HepG2 (cell line): ENCODE results near the gene PTH1R. TPM values are rescaled to one million over a fixed set of nuclear protein-coding genes. Genes with fewer than 3 reads are reported as not detected.

Experiments
- ATAC-seq: fragments of 200-7000 bp; cut with Tn5 transposase; 3 replicates; pipeline ENCODE4 v1.9.1; 2020; ENCODE audit warnings: mild to moderate bottlenecking, moderate library complexity
- BruUV-seq: library from RNA; stranded (reverse); fragments of 400-500 nt; replicated peaks from 2 replicates; lab custom pipeline; 2021; lab: Mats Ljungman, UMichigan
- CTCF ChIA-PET: fragments of 300-600 bp; formaldehyde crosslinking; extraction: SDS; loops from one replicate; lab custom pipeline; 2021; ENCODE audit warnings: low total read pairs, inconsistent platforms, low intra/inter-chr PET ratio; lab: Yijun Ruan, JAX
- POLR2A ChIA-PET: fragments of 350-600 bp; sonication (Branson Sonifier 250); formaldehyde crosslinking; loops from one replicate; lab custom pipeline; 2020; ENCODE audit warnings: antibody characterized with exemption, inconsistent platforms; lab: Yijun Ruan, JAX
- DNase-seq: peaks from one replicate; pipeline ENCODE4 v3.0.0-alpha.2; 2015; ENCODE audit warnings: low spot score
- FAIRE-seq: peaks from 3 replicates; lab custom pipeline; 2011; peaks lifted over from hg19 to GRCh38; lab: Jason Lieb, UNC
- H2AFZ ChIP-seq: one replicate; pipeline ENCODE4 v1.6.1; 2011; ENCODE audit warnings: low read length, inconsistent platforms
- H3K27ac ChIP-seq: fragments of 300-600 bp; 3 replicates; pipeline ENCODE4 v1.8.0; 2011; ENCODE audit warnings: mixed run types, mild to moderate bottlenecking, mixed read lengths, low read length, inconsistent platforms; ENCODE audit not compliant: insufficient read depth; ENCODE audit errors: extremely low read length
- H3K27me3 ChIP-seq, 2 experiments: fragments of 200-600 bp in 1 of 2; 2 replicates in 1 of 2; 3 replicates in 1 of 2; pipeline versions ENCODE4 v1.6.0 to v1.8.0; 2011; ENCODE audit warnings: low read length in 2 of 2, mild to moderate bottlenecking in 2 of 2, moderate library complexity in 2 of 2, inconsistent platforms in 1 of 2; ENCODE audit not compliant: insufficient read depth in 2 of 2, control insufficient read depth in 1 of 2
- H3K36me3 ChIP-seq, 2 experiments: fragments of 200-600 bp in 1 of 2; replicated peaks in 1 of 2; 2 replicates in 1 of 2; 3 replicates in 1 of 2; pipeline versions ENCODE4 v1.5.1 to v1.8.0; 2011; ENCODE audit warnings: low read length in 2 of 2, inconsistent platforms in 1 of 2; ENCODE audit not compliant: insufficient read depth in 2 of 2, control insufficient read depth in 1 of 2
- H3K4me1 ChIP-seq: 2 replicates; pipeline ENCODE4 v1.5.1; 2012; ENCODE audit warnings: low read length, inconsistent platforms; ENCODE audit not compliant: insufficient read depth
- H3K4me2 ChIP-seq: 2 replicates; pipeline ENCODE4 v1.6.0; 2011; ENCODE audit warnings: low read depth, low read length, inconsistent platforms
- H3K4me3 ChIP-seq, 3 experiments: fragments of 200-600 bp in 1 of 3; sonication (generic), shearing (Covaris generic) in 1 of 3; replicated peaks in 1 of 3; 2 replicates each; pipeline ENCODE4 v1.5.1; 2011 to 2016; ENCODE audit warnings: low read length in 3 of 3, inconsistent platforms in 2 of 3, low read depth in 2 of 3, mild to moderate bottlenecking in 2 of 3, control low read depth in 1 of 3, mixed read lengths in 1 of 3; ENCODE audit not compliant: insufficient read depth in 1 of 3
- H3K79me2 ChIP-seq: one replicate; pipeline ENCODE4 v1.6.1; 2011; ENCODE audit warnings: low read length, inconsistent platforms; ENCODE audit not compliant: insufficient read depth
- H3K9ac ChIP-seq: 2 replicates; pipeline ENCODE4 v1.6.0; 2011; ENCODE audit warnings: mild to moderate bottlenecking, low read depth, low read length, inconsistent platforms; ENCODE audit not compliant: insufficient read depth
- H3K9me3 ChIP-seq: 2 replicates; pipeline ENCODE4 v1.5.1; 2012; ENCODE audit warnings: mild to moderate bottlenecking, low read length
- H4K20me1 ChIP-seq: 2 replicates; pipeline ENCODE4 v1.6.0; 2011; ENCODE audit warnings: inconsistent platforms, mild to moderate bottlenecking, low read length, moderate library complexity; ENCODE audit not compliant: insufficient read depth
- NBN ChIP-seq: fragments of 450-650 bp; conservative IDR thresholded peaks from 2 replicates; pipeline ENCODE4 v1.6.1; 2017
- NR2F1 ChIP-seq, 2 experiments: fragments of 450-650 bp in 1 of 2; formaldehyde crosslinking in 1 of 2; IDR thresholded peaks; 2 replicates each; pipeline versions ENCODE4 v1.5.0 to v1.6.1; 2016 to 2020; ENCODE audit warnings: mild to moderate bottlenecking in 1 of 2, missing compliant biosample characterization in 1 of 2, missing genetic modification reagents in 1 of 2, moderate library complexity in 1 of 2
- ZNF674 ChIP-seq: sonication (generic); formaldehyde crosslinking; IDR thresholded peaks from 2 replicates; pipeline ENCODE4 v1.5.0; 2020; ENCODE audit warnings: low read depth, mild to moderate bottlenecking, missing genetic modification reagents
- WGBS: methylation state at CpG from one replicate; pipeline ENCODE4 v1.1.6; 2017; ENCODE audit warnings: low lambda C conversion rate; 5-methylcytosine and 5-hydroxymethylcytosine counted together
- in situ Hi-C: cut with HindIII; loops from 2 replicates; pipeline ENCODE4 v1.10.0; 2017; ENCODE audit warnings: low pct_unique_long_range_greater_than_20kb; ENCODE audit not compliant: extremely low pct_ligation_motif_present
- intact Hi-C: fragments of 100-400 bp; cut with micrococcal nuclease; formaldehyde crosslinking; loops from one replicate; pipeline ENCODE4 v1.10.0; 2022; ENCODE audit not compliant: unreplicated experiment
- polyA plus RNA-seq, 8 experiments: library from polyadenylated mRNA; depleted of rRNA in 3 of 8; stranded (reverse) in 7 of 8; unstranded in 1 of 8; fragments of >200 nt; fragmentation: Illumina TruSeq in 4 of 8; extraction: Trizol in 4 of 8; gene quantifications; 2 replicates each; pipeline versions ENCODE4 v1.2.1 to v1.2.3, GENCODE V29; 2011 to 2016; ENCODE audit warnings: low read depth in 4 of 8, missing spikeins in 1 of 8, mixed read lengths in 1 of 8; ENCODE audit not compliant: insufficient read depth in 1 of 8
- total RNA-seq, 5 experiments: library from RNA; depleted of rRNA; stranded (reverse); fragments of >200 nt; fragmentation: Illumina TruSeq; extraction: Trizol; gene quantifications; 2 replicates each; pipeline ENCODE4 v1.2.3, GENCODE V29; 2016; ENCODE audit warnings: low read depth in 1 of 5
- TF ChIP-seq, protein P1 (sequence below): sonication (generic); formaldehyde crosslinking; IDR thresholded peaks from 2 replicates; pipeline ENCODE4 v1.4.0; 2020; ENCODE audit warnings: missing genetic modification reagents
- TF ChIP-seq, protein P2 (sequence below): sonication (generic); formaldehyde crosslinking; IDR thresholded peaks from 2 replicates; pipeline ENCODE4 v1.8.1; 2023; ENCODE audit warnings: missing genetic modification reagents, mild to moderate bottlenecking, borderline replicate concordance
- TF ChIP-seq, protein P3 (sequence below): IDR thresholded peaks from 2 replicates; pipeline ENCODE4 v1.6.1; 2018; ENCODE audit warnings: missing genetic modification reagents, mild to moderate bottlenecking, missing compliant biosample characterization
- TF ChIP-seq, protein P4 (sequence below): sonication (generic); formaldehyde crosslinking; IDR thresholded peaks from 2 replicates; pipeline ENCODE4 v1.4.0; 2020; ENCODE audit warnings: missing genetic modification reagents

PTH1R gene
- total and polyA plus RNA-seq, 2 of the 13 experiments (the other 11 are each of a cell fraction or from before 2014, with no cell fraction given) = not detected

DNA sequence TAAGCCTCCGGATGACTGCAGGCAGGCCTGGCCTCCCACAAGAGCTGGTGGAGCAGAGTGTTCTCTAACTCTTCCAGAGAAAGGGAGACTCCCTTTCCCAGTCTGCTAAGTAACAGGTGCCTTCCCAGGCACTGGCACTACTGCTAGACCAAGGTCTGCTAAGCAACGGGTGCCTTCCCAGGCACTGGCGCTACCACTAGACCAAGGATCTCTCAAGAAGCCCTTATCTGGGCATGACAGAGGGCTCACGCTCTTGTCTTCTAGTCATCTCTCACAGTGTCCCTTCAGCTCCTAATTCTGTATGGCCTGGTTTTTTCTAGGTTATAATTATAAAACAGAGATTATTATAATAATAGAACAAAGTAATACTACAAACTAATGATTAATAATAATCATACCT lies 42.0 kb upstream of the PTH1R start:
- CTCF ChIA-PET = no interaction called here
- Histone ChIP-seq H3K4me3 (no peak overlapping the region), H3K27me3 (0 out of 5 replicates have a peak, but pooled peaks cover 0 to 2% of the 10 kb centered on the region in 2 experiments), H3K36me3 (no peaks in the 10 kb centered on the region), H4K20me1 (no peaks in the 10 kb centered on the region), H3K9ac (no peak overlapping the region), H3K27ac (no peak overlapping the region), H3K4me1 (no peaks in the 10 kb centered on the region), H3K9me3 (peaks cover 4% of the 10 kb centered on the region), H3K4me2 (no peak overlapping the region)
- in situ Hi-C loops = no loop called here
- ATAC-seq (no peak), DNase-seq (no peak), FAIRE-seq (no peak)
- POLR2A ChIA-PET = no interaction called here
- 79% methylated on average over 4 of the region's 4 CpGs for WGBS
- no TSS peak for BruUV-seq
- intact Hi-C loops = no loop called here
- TF ChIP-seq, protein P1, sequence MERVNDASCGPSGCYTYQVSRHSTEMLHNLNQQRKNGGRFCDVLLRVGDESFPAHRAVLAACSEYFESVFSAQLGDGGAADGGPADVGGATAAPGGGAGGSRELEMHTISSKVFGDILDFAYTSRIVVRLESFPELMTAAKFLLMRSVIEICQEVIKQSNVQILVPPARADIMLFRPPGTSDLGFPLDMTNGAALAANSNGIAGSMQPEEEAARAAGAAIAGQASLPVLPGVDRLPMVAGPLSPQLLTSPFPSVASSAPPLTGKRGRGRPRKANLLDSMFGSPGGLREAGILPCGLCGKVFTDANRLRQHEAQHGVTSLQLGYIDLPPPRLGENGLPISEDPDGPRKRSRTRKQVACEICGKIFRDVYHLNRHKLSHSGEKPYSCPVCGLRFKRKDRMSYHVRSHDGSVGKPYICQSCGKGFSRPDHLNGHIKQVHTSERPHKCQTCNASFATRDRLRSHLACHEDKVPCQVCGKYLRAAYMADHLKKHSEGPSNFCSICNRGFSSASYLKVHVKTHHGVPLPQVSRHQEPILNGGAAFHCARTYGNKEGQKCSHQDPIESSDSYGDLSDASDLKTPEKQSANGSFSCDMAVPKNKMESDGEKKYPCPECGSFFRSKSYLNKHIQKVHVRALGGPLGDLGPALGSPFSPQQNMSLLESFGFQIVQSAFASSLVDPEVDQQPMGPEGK (CRISPR knock-in tag) = no peak
- no peak for TF ChIP-seq NR2F1 (CRISPR knock-in tag; IDR thresholded peaks at IDR 0.05)
- TF ChIP-seq, protein P2, sequence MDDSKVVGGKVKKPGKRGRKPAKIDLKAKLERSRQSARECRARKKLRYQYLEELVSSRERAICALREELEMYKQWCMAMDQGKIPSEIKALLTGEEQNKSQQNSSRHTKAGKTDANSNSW (CRISPR knock-in tag) = no peak
- no peak for TF ChIP-seq NBN
- TF ChIP-seq, protein P3, sequence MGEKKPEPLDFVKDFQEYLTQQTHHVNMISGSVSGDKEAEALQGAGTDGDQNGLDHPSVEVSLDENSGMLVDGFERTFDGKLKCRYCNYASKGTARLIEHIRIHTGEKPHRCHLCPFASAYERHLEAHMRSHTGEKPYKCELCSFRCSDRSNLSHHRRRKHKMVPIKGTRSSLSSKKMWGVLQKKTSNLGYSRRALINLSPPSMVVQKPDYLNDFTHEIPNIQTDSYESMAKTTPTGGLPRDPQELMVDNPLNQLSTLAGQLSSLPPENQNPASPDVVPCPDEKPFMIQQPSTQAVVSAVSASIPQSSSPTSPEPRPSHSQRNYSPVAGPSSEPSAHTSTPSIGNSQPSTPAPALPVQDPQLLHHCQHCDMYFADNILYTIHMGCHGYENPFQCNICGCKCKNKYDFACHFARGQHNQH = no peak
- TF ChIP-seq ZNF674 (CRISPR knock-in tag) = no peak
- TF ChIP-seq, protein P4, sequence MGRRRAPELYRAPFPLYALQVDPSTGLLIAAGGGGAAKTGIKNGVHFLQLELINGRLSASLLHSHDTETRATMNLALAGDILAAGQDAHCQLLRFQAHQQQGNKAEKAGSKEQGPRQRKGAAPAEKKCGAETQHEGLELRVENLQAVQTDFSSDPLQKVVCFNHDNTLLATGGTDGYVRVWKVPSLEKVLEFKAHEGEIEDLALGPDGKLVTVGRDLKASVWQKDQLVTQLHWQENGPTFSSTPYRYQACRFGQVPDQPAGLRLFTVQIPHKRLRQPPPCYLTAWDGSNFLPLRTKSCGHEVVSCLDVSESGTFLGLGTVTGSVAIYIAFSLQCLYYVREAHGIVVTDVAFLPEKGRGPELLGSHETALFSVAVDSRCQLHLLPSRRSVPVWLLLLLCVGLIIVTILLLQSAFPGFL (CRISPR knock-in tag) = no peak
- TF ChIP-seq, all 625 proteins: peak for 0
- Histone ChIP-seq H3K79me2 (no peaks in the 10 kb centered on the region), H2AFZ (no peak overlapping the region)
